GM13976 (cell line): ENCODE data around the gene ATF5.
A peak's percentile ranks its signal among the peaks of the same experiment; 100 is the strongest.
"Not testable (repeated sequence)": the region's sequence is repeated elsewhere in the genome, so short reads cannot be mapped to it uniquely, and the experiment has no call there.

Experiments
- DNase-seq: peaks from one replicate; pipeline ENCODE4 v3.0.0; 2012; ENCODE audit warnings: low spot score
- CTCF ChIP-seq: IDR thresholded peaks from 2 replicates; pipeline ENCODE4 v1.5.1; 2012; ENCODE audit warnings: borderline replicate concordance, mild to moderate bottlenecking; ENCODE audit not compliant: insufficient read depth; ENCODE audit errors: extremely low read depth, missing control alignments, control extremely low read depth
- in situ Hi-C: fragments of 300-500 bp; cut with MboI; formaldehyde crosslinking; loops from one replicate; pipeline ENCODE4 v1.12.0; 2022; ENCODE audit warnings: low sequenced_read_pairs, mixed read lengths, inconsistent platforms; ENCODE audit not compliant: unreplicated experiment

ATF5 gene

GRCh38 chr19:49936549-49936948 is 7.5 kb downstream of the ATF5 start:
- no peak for DNase-seq
- in situ Hi-C loops = loop anchor here (25.0 kb wide), 1 partner anchor 201 kb away; no protein-coding TSS in a partner anchor
- TF ChIP-seq CTCF = no peak

GRCh38 chr19:49937750-49938381 is 8.9 kb downstream of the ATF5 start:
- TF ChIP-seq CTCF = peak; percentile 92
- DNase-seq = peak; percentile 87
- in situ Hi-C loops = loop anchor here (25.0 kb wide), 1 partner anchor 199 kb away; no protein-coding TSS in a partner anchor

- DNase-seq = no peak
- in situ Hi-C loops = loop anchor here (25.0 kb wide), 1 partner anchor 199 kb away; no protein-coding TSS in a partner anchor
- TF ChIP-seq CTCF = no peak
Measured at GRCh38 chr19:49938662-49939061, 9.7 kb downstream of the ATF5 start.

GRCh38 chr19:49939721-49940481 is 10.9 kb downstream of the ATF5 start:
- in situ Hi-C loops = loop anchor here (25.0 kb wide), 1 partner anchor 197 kb away; no protein-coding TSS in a partner anchor
- DNase-seq = no peak

GRCh38 chr19:49940482-49940791 is 11.4 kb downstream of the ATF5 start:
- no peak for DNase-seq
- no peak for TF ChIP-seq CTCF
- in situ Hi-C loops = loop anchor here (25.0 kb wide), 1 partner anchor 197 kb away; no protein-coding TSS in a partner anchor

More at GRCh38 chr19:49939721-49940481, 10.9 kb downstream of the ATF5 start:
- no peak for TF ChIP-seq CTCF

- in situ Hi-C loops = loop anchor here (25.0 kb wide), 1 partner anchor 193 kb away; no protein-coding TSS in a partner anchor
- not testable (repeated sequence) for DNase-seq
Measured at GRCh38 chr19:49944567-49944966, 15.6 kb downstream of the ATF5 start.

- no peak for DNase-seq
- TF ChIP-seq CTCF = no peak
- in situ Hi-C loops = loop anchor here (25.0 kb wide), 1 partner anchor 191 kb away; no protein-coding TSS in a partner anchor
Measured at GRCh38 chr19:49946415-49946814, 17.4 kb downstream of the ATF5 start.
